NB4 (cell line): Measurements from ENCODE around the gene KCNJ11.

Experiments used
- DNase-seq: peaks from one replicate; pipeline ENCODE4 v3.0.0; 2010; ENCODE audit warnings: low read depth
- H3K4me3 ChIP-seq: one replicate; pipeline ENCODE4 v1.5.1; 2011; ENCODE audit warnings: mild to moderate bottlenecking, low read depth, low read length, moderate library complexity
- CTCF ChIP-seq: IDR thresholded peaks from one replicate; pipeline ENCODE4 v1.5.1; 2012; ENCODE audit warnings: low read depth, low read length
- MAX ChIP-seq: IDR thresholded peaks from 2 replicates; pipeline ENCODE4 v1.6.1; 2011; ENCODE audit warnings: low read depth, low read length
- MYC ChIP-seq: IDR thresholded peaks from 2 replicates; pipeline ENCODE4 v1.6.1; 2011; ENCODE audit warnings: low read depth, low read length
- POLR2A ChIP-seq: IDR thresholded peaks from 2 replicates; pipeline ENCODE4 v1.6.1; 2011; ENCODE audit warnings: mild to moderate bottlenecking; ENCODE audit not compliant: insufficient read length; ENCODE audit errors: extremely low read depth

The KCNJ11 gene

GRCh38 chr11:17396598-17397310, 8.3 kb upstream of the KCNJ11 start:
- TF ChIP-seq CTCF (no peak), MYC (no peak), MAX (no peak), POLR2A (no peak)
- DNase-seq = no peak
- no peak overlapping the region for H3K4me3 ChIP-seq

- no peak for DNase-seq
- no peak for TF ChIP-seq POLR2A
- TF ChIP-seq CTCF = no peak
- no peak for TF ChIP-seq MAX
- no peak for TF ChIP-seq MYC
- no peak overlapping the region for H3K4me3 ChIP-seq
These were observed 7.5 kb upstream of the KCNJ11 start for GRCh38 chr11:17395978-17396377.

GRCh38 chr11:17395554-17395961, 7.1 kb upstream of the KCNJ11 start:
- TF ChIP-seq MAX (no peak), POLR2A (no peak), CTCF (no peak), MYC (no peak)
- no peak overlapping the region for H3K4me3 ChIP-seq
- no peak for DNase-seq

GRCh38 chr11:17394743-17395390, 6.4 kb upstream of the KCNJ11 start:
- no peak overlapping the region for H3K4me3 ChIP-seq
- no peak for DNase-seq
- no peak for TF ChIP-seq POLR2A
- TF ChIP-seq MYC = no peak
- no peak for TF ChIP-seq MAX
- no peak for TF ChIP-seq CTCF

GRCh38 chr11:17393472-17393871, 5.0 kb upstream of the KCNJ11 start:
- DNase-seq = no peak
- H3K4me3 ChIP-seq = no peak overlapping the region
- TF ChIP-seq CTCF (no peak), MAX (no peak), POLR2A (no peak), MYC (no peak)
